Measurements from ENCODE around the gene WRNIP1. TPM values are rescaled to one million over a fixed set of nuclear protein-coding genes. Genes with fewer than 3 reads are reported as not detected.

WRNIP1 gene
- total and polyA plus RNA-seq, 2 of the 8 experiments (the other 6 are each of a cell fraction or from before 2014, with no cell fraction given) = 38.2 to 39.2 TPM

GRCh38 chr6:2782825-2783187, 17.6 kb downstream of the WRNIP1 start (continued):
- no peak for TF ChIP-seq SUZ12 (IDR thresholded peaks at IDR 0.05; ENCODE audit: low read length)
- no peak for TF ChIP-seq RFX5 (IDR thresholded peaks at IDR 0.05; ENCODE audit: borderline replicate concordance, low read depth, low read length)

All from H1 (cell line).